GM21381 (cell line): ENCODE results near the gene SLC6A9.
A peak's percentile ranks its signal among the peaks of the same experiment; 100 is the strongest.

Experiments
- ATAC-seq: cut with Tn5 transposase; IDR thresholded peaks from one replicate; pipeline ENCODE4 v1.9.1; 2021; ENCODE audit warnings: mild to moderate bottlenecking, moderate library complexity; ENCODE audit not compliant: unreplicated experiment

The SLC6A9 gene

DNA sequence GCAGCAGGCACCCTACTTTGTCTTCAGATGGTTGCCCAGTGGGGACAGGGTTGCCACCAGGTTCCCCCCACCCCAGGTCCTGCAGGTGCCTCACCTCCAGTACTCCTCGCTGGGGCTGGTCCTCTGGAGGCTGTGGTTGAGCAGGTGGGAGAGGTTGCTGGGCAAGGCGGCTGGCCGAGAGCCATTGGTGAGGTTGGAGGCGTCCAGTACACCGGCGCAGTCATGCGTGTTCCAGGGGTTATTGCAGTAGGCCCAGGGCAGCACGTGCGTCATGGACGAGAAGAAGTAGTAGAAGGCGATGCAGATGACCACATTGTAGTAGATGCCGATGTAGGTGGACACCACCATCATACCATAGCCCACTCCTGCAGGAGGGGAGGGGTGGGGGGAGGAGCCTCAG is 23.0 kb downstream of the SLC6A9 start:
- no peak for ATAC-seq

DNA sequence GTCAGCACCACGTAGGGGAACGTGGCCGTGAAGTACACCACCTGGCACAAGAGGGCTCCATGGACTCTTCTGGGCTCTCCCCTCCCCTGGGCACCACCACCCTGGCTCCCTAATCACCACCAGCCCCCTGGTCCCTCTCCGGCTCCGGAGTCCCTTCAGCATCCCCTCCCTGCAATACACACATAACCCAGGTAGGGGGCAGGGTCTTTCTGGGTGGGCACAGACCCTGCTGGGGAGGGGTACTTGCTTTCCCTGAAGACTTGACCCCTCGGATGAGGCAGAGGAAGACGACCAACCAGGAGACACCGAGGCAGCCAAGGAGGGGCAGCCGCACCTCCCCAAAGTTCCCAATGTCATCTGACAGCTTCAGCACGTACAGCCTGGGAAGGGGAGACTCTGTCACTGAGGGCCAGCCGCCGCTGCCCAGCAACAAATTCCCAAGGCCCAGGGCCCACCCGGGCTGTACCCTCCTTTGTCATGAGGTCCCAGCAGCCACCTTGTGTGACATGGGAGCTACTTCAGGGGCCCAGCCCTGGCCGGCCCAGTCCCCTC is 28.6 kb downstream of the SLC6A9 start:
- ATAC-seq: no peak

DNA sequence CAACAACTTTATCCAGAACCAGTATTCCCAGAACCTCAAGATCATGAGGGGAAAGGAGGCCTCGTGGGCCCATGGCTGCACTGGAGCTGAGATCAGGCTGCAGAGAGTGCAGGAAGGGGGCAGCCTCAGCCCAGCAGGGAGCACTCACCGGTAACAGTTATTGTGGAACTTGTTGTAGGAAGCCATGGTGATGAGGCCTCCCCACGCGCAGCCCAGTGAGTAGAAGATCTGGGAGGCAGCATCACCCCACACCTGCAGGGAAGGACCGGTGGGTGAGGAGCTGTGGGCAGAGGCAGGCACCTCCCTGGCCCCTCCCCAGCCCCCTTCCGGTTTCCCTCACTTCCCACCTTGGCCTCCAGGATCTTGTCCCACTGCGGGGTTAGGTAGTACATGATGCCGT is 29.1 kb downstream of the SLC6A9 start:
- no peak for ATAC-seq

- no peak for ATAC-seq
Observed at GRCh38 chr1:44000122-44000665, 31.1 kb downstream of the SLC6A9 start.

GRCh38 chr1:43999455-43999854 is 31.8 kb downstream of the SLC6A9 start:
- no peak for ATAC-seq

DNA sequence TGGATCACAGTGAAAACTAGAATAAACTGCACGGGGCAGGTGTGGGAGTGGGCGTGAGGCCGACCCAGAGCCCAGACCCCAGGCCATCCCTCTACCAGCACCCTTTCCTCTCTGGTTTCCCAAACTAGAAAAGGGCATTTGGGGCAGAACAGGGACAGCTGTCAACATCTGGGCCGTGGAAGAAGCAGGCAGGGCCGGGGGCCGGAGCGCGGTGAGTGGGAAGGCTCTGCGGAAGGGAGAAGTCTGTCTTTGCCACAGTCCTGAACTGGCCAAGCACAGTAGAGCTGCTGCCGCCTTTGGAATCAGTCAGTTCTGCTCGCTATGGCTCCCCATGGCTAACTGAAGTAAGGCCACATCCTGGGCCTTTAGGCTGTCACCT is 33.3 kb downstream of the SLC6A9 start:
- ATAC-seq: no peak

GRCh38 chr1:43997295-43997999 is 33.8 kb downstream of the SLC6A9 start:
- no peak for ATAC-seq

DNA sequence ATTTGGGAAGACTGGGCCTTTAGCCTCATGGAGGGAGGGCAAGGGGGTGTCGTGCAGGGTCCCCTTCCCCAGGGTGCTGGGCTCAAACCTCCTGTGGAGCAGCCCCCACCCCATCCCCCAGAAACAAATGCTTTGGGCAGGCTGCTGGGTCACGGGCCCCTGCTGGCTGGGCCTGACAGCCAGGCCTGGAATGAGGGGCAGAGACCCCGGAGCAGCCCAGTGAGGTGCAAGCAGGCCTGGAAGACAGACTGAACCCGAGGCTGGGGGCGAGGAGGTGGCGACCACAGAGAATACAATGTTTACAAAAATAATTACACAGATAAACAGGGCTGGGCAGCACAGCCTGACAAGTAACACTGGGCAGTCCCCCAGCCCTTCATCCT is 34.5 kb downstream of the SLC6A9 start:
- no peak for ATAC-seq

DNA sequence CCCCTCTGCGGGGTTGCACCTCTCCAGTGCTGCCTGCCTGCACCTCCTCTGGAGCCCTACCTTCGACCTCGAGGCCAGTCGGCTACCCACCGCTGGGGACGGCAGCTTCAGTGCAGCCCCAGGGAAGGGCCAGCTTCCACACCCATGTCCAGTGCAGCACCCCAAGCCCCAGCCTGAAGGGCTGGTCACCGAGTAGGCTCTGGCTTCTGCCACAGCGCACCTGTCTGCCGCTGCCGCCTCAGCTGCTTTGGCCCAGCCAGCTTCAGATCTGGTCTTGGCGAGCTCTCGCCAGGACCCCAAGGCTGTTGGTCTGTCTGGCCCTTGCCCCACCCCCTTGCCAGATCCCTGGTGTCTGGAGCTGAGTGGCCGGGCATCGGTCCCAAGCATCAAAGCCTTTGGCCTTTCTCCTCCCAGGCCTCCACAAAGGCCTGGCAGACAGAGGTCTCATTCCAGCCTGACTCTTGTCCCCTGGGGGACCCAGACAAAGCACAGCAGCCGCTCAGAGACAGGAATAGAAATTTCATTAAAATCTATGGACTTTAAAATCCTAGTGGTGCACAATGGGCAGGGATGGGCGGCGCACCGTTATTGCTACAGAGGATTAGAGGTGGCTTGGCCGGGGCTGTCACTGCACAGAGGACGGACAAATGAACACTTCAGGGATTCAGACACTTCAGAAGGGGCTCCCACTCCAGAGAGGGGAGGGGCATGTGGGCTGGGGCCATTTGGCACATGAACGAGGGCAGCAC is 35.1 kb downstream of the SLC6A9 start:
- ATAC-seq: no peak

DNA sequence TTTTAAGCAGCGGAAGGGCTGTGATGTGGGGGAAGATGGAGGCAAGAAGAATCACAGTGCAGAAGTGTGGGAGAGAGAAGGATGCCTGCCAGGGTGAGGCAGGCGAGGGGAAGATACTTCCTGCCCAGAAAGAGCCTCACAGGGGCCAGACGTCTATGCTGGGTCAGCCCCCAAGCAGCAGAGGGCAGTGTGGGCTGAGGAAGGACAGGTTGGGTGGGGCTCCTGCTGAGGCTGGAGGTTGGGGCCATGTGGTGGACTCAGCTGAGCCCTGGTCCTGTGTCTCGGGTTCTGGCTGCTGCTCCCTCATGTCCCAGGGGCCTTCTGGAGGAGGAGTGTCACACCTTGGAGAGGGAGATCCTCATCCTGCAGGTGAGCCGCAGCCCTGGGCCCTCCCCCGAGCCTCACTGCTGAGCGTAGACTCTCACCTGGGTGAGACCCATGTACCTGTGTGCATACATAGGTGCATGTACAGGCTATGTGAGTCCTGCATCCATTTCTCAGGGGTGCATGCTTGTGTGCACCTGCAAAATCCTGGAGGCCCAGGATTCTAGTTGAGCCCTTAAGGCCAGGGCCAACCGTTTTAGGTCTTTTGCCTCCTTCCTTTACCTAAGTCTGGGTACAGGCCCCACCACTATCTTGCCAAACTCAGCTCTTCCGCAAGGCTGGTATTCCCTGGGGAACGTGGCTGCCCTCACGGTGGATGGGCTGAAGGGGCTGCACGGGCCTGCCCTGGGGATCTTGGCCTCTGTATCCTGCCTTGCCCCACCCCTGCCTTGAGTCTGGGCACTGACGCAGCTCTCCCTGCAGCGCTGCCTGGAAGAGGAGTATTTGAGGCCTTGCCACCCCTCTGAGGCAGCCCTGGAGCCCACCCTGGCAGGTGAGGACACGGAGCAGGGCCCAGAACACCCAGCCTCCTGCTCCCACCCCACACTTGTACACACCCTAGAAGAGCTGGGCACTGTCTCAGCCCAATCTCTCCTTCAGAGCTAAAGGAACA is 36.2 kb downstream of the SLC6A9 start:
- no peak for ATAC-seq

- no peak for ATAC-seq
Observed at GRCh38 chr1:43994071-43994470, 37.2 kb downstream of the SLC6A9 start.

DNA sequence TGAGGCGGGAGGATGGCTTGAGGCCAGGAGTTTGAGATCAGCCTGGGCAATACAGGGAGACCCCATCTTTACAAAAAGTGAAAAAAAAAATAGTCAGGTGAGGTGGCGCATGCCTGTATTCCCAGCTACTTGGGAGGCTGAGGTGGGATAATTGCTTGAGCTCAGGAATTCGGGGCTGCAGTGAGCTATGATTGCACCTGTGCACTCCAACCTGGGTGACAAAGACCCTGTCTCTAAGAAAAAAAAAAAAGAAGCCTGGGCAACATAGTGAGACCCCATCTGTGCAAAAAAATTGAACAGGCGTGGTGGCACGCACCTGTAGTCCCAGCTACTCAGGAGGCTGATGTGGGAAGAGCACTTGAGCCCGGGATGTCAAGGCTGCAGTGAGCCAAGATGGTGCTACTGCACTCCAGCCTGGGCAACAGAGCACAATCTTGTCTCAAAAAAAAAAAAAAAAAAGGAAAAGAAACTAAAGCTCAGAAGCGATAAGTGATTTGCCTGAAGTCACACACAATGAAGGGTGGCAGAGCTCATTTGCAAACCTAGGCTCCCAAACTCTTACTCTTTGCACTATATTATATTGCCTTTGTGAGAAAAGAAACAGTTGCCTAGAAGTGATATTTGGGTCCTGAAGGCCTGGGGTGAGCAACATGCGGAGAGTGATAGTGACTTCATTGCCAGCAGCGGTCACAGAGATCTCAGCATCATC is 37.9 kb downstream of the SLC6A9 start:
- ATAC-seq: no peak

GRCh38 chr1:43992232-43992995 is 38.8 kb downstream of the SLC6A9 start:
- no peak for ATAC-seq

DNA sequence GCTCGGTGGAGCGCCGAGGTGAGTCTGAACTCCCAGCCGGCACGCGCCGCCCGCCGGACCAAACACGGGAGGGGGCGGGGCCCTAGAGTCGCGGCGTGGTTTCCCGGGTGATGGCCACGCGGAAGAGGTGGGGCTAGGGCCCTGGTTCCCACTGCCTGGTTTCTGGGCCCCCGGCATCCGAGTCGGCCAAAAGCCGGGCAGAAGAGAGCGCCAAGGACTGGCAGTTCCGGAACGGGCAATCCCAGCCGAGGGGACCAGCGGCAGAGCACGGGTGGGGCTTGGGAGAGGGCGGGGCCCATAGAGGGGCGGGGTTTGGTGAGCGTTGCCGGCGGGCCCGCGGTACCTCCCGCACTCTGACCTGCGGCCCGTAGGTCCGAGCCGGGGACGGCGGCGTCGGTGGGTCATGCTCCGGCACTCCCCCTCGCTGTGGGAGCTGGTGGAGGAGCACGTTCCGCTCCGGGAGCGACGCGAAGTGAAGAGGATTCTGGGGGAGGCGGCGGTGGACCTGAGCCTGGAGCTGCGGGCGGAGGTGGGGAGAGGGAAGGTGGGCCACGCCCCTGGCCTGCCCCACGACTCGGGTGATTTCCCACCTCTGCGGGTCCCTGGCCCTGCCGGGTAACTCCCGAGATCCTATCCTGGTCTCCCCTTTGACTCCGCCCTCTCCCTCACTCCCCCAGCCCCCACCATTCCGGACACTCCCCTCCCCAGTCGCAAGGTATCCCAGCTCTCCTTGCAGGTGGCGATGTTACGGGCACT is 39.6 kb downstream of the SLC6A9 start, which contains the start of gene CCDC24:
CCDC24 (plus strand) TSS at position 124 of the 756 bp plus-strand sequence; CDS start at position 404, 280 bp downstream.
- ATAC-seq: peak; percentile 79

GRCh38 chr1:43991200-43991475 is 40.1 kb downstream of the SLC6A9 start:
- no peak for ATAC-seq

- no peak for ATAC-seq
Observed at GRCh38 chr1:43990271-43991199, 40.7 kb downstream of the SLC6A9 start.

GRCh38 chr1:43987159-43987902 is 43.9 kb downstream of the SLC6A9 start:
- no peak for ATAC-seq
